Type B pancreatic cell (in vitro differentiated cells): Measurements from ENCODE around the gene ADARB1. TPM values are rescaled to one million over a fixed set of nuclear protein-coding genes. Genes with fewer than 3 reads are reported as not detected.

ENCODE experiments used
- DNase-seq: peaks from one replicate; pipeline ENCODE4 v3.0.0; 2021; ENCODE audit warnings: mixed read lengths; ENCODE audit not compliant: unreplicated experiment; ENCODE audit errors: extremely low spot score
- H3K27ac Mint-ChIP-seq: 2 replicates; pipeline ENCODE4 v1.8.0; 2021; ENCODE audit warnings: mild to moderate bottlenecking, mixed read lengths
- H3K27me3 Mint-ChIP-seq: 2 replicates; pipeline ENCODE4 v1.8.0; 2021; ENCODE audit warnings: mixed read lengths
- H3K36me3 Mint-ChIP-seq: 2 replicates; pipeline ENCODE4 v1.8.0; 2021; ENCODE audit warnings: mixed read lengths
- H3K4me1 Mint-ChIP-seq: one replicate; pipeline ENCODE4 v1.8.0; 2021; ENCODE audit warnings: mixed read lengths; ENCODE audit not compliant: unreplicated experiment
- H3K4me3 Mint-ChIP-seq: 2 replicates; pipeline ENCODE4 v1.8.0; 2021; ENCODE audit warnings: mild to moderate bottlenecking, mixed read lengths
- H3K9me3 Mint-ChIP-seq: 2 replicates; pipeline ENCODE4 v1.8.0; 2021; ENCODE audit warnings: mixed read lengths
- CTCF ChIP-seq: fragments of 200-600 bp; sonication (generic); conservative IDR thresholded peaks from 2 replicates; pipeline ENCODE4 v1.5.0; 2021; ENCODE audit warnings: antibody characterized with exemption, mild to moderate bottlenecking
- total RNA-seq: library from RNA; stranded (reverse); gene quantifications from 2 replicates; pipeline ENCODE4 v1.2.1, GENCODE V29; 2021; ENCODE audit warnings: low replicate concordance

The ADARB1 gene
- total RNA-seq, 1 donor from 2014 or later = 20.7 TPM

- TF ChIP-seq CTCF = no peak
- no peak overlapping the region for H3K4me3 Mint-ChIP-seq
- H3K9me3 Mint-ChIP-seq = no peaks in the 10 kb centered on the region
- no peaks in the 10 kb centered on the region for H3K4me1 Mint-ChIP-seq
- no peak overlapping the region for H3K27ac Mint-ChIP-seq
- H3K36me3 Mint-ChIP-seq = peaks cover 14% of the 10 kb centered on the region
- no peak for DNase-seq
- H3K27me3 Mint-ChIP-seq = no peaks in the 10 kb centered on the region
Measured at GRCh38 chr21:45199201-45199600, 124.8 kb downstream of the ADARB1 start.

- no peaks in the 10 kb centered on the region for H3K4me1 Mint-ChIP-seq
Measured at GRCh38 chr21:45200031-45200430, 125.7 kb downstream of the ADARB1 start.

GRCh38 chr21:45200581-45201296 is 126.4 kb downstream of the ADARB1 start:
- peaks cover 6% of the 10 kb centered on the region for H3K36me3 Mint-ChIP-seq
- DNase-seq = no peak
- TF ChIP-seq CTCF = no peak
- no peaks in the 10 kb centered on the region for H3K4me1 Mint-ChIP-seq
- no peaks in the 10 kb centered on the region for H3K27me3 Mint-ChIP-seq
- H3K4me3 Mint-ChIP-seq = no peak overlapping the region
- no peak overlapping the region for H3K27ac Mint-ChIP-seq
- H3K9me3 Mint-ChIP-seq = no peaks in the 10 kb centered on the region

More at GRCh38 chr21:45200031-45200430, 125.7 kb downstream of the ADARB1 start:
- H3K27ac Mint-ChIP-seq = no peak overlapping the region
- H3K9me3 Mint-ChIP-seq = no peaks in the 10 kb centered on the region
- no peak for TF ChIP-seq CTCF
- H3K4me3 Mint-ChIP-seq = no peak overlapping the region
- no peaks in the 10 kb centered on the region for H3K27me3 Mint-ChIP-seq
- H3K36me3 Mint-ChIP-seq = peaks cover 13% of the 10 kb centered on the region
- no peak for DNase-seq

DNA sequence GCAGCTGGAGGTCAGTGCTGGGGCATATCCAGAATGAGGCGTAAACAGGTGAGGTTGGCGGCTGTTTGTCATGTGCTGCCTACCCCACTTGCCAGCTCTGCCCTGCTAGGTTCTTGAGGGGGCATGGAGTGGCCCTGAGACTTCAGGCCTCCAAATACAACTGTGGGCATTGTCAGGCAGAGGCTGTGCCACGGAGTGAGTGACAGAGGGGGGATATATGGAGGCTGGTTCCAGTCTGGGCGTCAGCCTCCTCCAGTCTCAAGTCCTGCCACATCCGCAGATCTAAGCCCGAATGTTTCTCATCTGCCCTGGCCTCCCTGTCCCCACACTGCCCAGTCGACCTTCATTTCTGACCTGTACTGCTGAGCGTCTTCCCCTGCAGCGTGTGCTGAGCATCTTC is 128.0 kb downstream of the ADARB1 start:
- no peaks in the 10 kb centered on the region for H3K36me3 Mint-ChIP-seq
- H3K4me3 Mint-ChIP-seq = no peak overlapping the region
- H3K27me3 Mint-ChIP-seq = no peaks in the 10 kb centered on the region
- H3K4me1 Mint-ChIP-seq = no peaks in the 10 kb centered on the region
- no peak for DNase-seq
- H3K27ac Mint-ChIP-seq = no peak overlapping the region
- TF ChIP-seq CTCF = no peak
- no peaks in the 10 kb centered on the region for H3K9me3 Mint-ChIP-seq

- Mint-ChIP-seq H3K4me3 (no peak overlapping the region), H3K9me3 (no peaks in the 10 kb centered on the region), H3K27me3 (no peaks in the 10 kb centered on the region), H3K27ac (no peak overlapping the region), H3K36me3 (no peaks in the 10 kb centered on the region), H3K4me1 (no peaks in the 10 kb centered on the region)
- TF ChIP-seq CTCF = no peak
- DNase-seq = no peak
Measured at GRCh38 chr21:45202889-45203288, 128.5 kb downstream of the ADARB1 start.
